ENCODE results near the gene PHC1. TPM values are rescaled to one million over a fixed set of nuclear protein-coding genes. Genes with fewer than 3 reads are reported as not detected.

Gene PHC1
- total RNA-seq, 1 donor from 2014 or later, result 8.5 TPM

Other genes with a start within 250 kb of the PHC1 start
- 0.52 and 0.53 TPM in 2 replicates for gene RIMKLB, start 216.5 kb upstream of the PHC1 start, total RNA-seq
- gene A2ML1, start 91.9 kb upstream of the PHC1 start, total RNA-seq, result not detected in 2 replicates
- 161 and 175 TPM in 2 replicates for gene M6PR, start 35.1 kb downstream of the PHC1 start, total RNA-seq
- gene KLRG1, start 75.0 kb downstream of the PHC1 start, total RNA-seq, result 0.85 and 1.2 TPM in 2 replicates
- not detected in 2 replicates for gene A2M, start 201.4 kb downstream of the PHC1 start, total RNA-seq

All from activated T-helper 2 cell treated with anti-CD3 and anti-CD28 coated beads, Interferon-gamma antibody, Interleukin-2, Interleukin-4, amounts not matched to agents 10 μg/mL and 5 μg/mL and 100 μg/mL, durations not matched to agents 14 hours and 24 hours and 36 hours (primary cell).